Colonic mucosa (tissue), 4 donors: ENCODE measurements around the gene IP6K2. TPM values are rescaled to one million over a fixed set of nuclear protein-coding genes. Genes with fewer than 3 reads are reported as not detected.

Experiments used
- DNase-seq: peaks from one replicate; pipeline ENCODE4 v3.0.0-alpha.2; 2020
- H3K27ac ChIP-seq: fragments of 200-600 bp; one replicate; pipeline ENCODE4 v1.8.0; 2021
- H3K27me3 ChIP-seq: fragments of 200-600 bp; one replicate; pipeline ENCODE4 v1.8.0; 2021
- H3K36me3 ChIP-seq: fragments of 200-600 bp; one replicate; pipeline ENCODE4 v1.8.0; 2021
- H3K4me1 ChIP-seq: fragments of 200-600 bp; one replicate; pipeline ENCODE4 v1.8.0; 2021; ENCODE audit warnings: mild to moderate bottlenecking
- H3K4me3 ChIP-seq: fragments of 200-600 bp; one replicate; pipeline ENCODE4 v1.8.0; 2021
- H3K9ac ChIP-seq, 2 donors: one replicate each; pipeline ENCODE4 v1.7.0; 2013; ENCODE audit warnings: control low read depth in 2 of 2, low read depth in 2 of 2, low read length in 2 of 2
- H3K9me3 ChIP-seq: fragments of 200-600 bp; one replicate; pipeline ENCODE4 v1.8.0; 2021
- CTCF ChIP-seq: fragments of 200-600 bp; IDR thresholded peaks from one replicate; pipeline ENCODE4 v1.8.0; 2022; ENCODE audit warnings: antibody characterized with exemption, mild to moderate bottlenecking
- intact Hi-C: fragments of 100-400 bp; cut with DNase I; formaldehyde crosslinking; loops from one replicate; pipeline ENCODE4 v1.14.1; 2022
- total RNA-seq, 2 donors: library from RNA; stranded (reverse); fragmentation: NEBNext Ultra II Directional in 1 of 2; extraction: Animal tissue kit (Norgen Biotek cat#: 25700) in 1 of 2; gene quantifications; one replicate each; pipeline ENCODE4 v1.2.1, GENCODE V29; 2021
- donor health status: healthy.
- donor health status: DM: no; HTN: no; CAD: no.
- donor health status: DM: no; HTN: no; CAD: no.

IP6K2 gene
- total RNA-seq, 2 donors from 2014 or later: 101 to 134 TPM

GRCh38 chr3:48678566-48679380 lies 38.2 kb downstream of the IP6K2 start:
- TF ChIP-seq CTCF: no peak
- no peak overlapping the region for H3K4me3 ChIP-seq
- peaks cover 5% of the 10 kb centered on the region for H3K4me1 ChIP-seq
- DNase-seq: no peak
- H3K9ac ChIP-seq: no peak overlapping the region
- no peak overlapping the region for H3K27ac ChIP-seq
- intact Hi-C loops: no loop called here
- H3K9me3 ChIP-seq: no peaks in the 10 kb centered on the region
- H3K36me3 ChIP-seq: no peaks in the 10 kb centered on the region
- H3K27me3 ChIP-seq: no peaks in the 10 kb centered on the region

GRCh38 chr3:48678056-48678455 lies 39.0 kb downstream of the IP6K2 start:
- no peaks in the 10 kb centered on the region for H3K36me3 ChIP-seq
- no peaks in the 10 kb centered on the region for H3K27me3 ChIP-seq
- H3K9me3 ChIP-seq: no peaks in the 10 kb centered on the region
- no peak overlapping the region for H3K9ac ChIP-seq
- intact Hi-C loops: no loop called here
- no peak overlapping the region for H3K27ac ChIP-seq
- no peak for DNase-seq
- TF ChIP-seq CTCF: no peak
- no peaks in the 10 kb centered on the region for H3K4me1 ChIP-seq
- H3K4me3 ChIP-seq: no peak overlapping the region

GRCh38 chr3:48674505-48674904 lies 42.5 kb downstream of the IP6K2 start:
- TF ChIP-seq CTCF: no peak
- intact Hi-C loops: no loop called here
- Histone ChIP-seq H3K4me1 (no peaks in the 10 kb centered on the region), H3K27ac (no peak overlapping the region), H3K9me3 (no peaks in the 10 kb centered on the region), H3K9ac (no peak overlapping the region), H3K36me3 (no peaks in the 10 kb centered on the region), H3K27me3 (no peaks in the 10 kb centered on the region), H3K4me3 (no peak overlapping the region)
- no peak for DNase-seq

GRCh38 chr3:48672522-48672921 lies 44.5 kb downstream of the IP6K2 start:
- no peak overlapping the region for H3K4me3 ChIP-seq
- intact Hi-C loops: no loop called here
- H3K4me1 ChIP-seq: no peaks in the 10 kb centered on the region
- no peaks in the 10 kb centered on the region for H3K36me3 ChIP-seq
- no peak overlapping the region for H3K9ac ChIP-seq
- TF ChIP-seq CTCF: no peak
- no peak for DNase-seq
- H3K27me3 ChIP-seq: no peaks in the 10 kb centered on the region
- no peak overlapping the region for H3K27ac ChIP-seq
- H3K9me3 ChIP-seq: no peaks in the 10 kb centered on the region

GRCh38 chr3:48664929-48665328 lies 52.1 kb downstream of the IP6K2 start:
- H3K27ac ChIP-seq: no peak overlapping the region
- H3K36me3 ChIP-seq: no peaks in the 10 kb centered on the region
- intact Hi-C loops: no loop called here
- H3K9ac ChIP-seq: no peak overlapping the region
- DNase-seq: no peak
- H3K4me1 ChIP-seq: peaks cover 9% of the 10 kb centered on the region
- H3K4me3 ChIP-seq: no peak overlapping the region
- H3K9me3 ChIP-seq: no peaks in the 10 kb centered on the region
- peaks cover 22% of the 10 kb centered on the region for H3K27me3 ChIP-seq
- no peak for TF ChIP-seq CTCF
